Astrocyte (in vitro differentiated cells and primary cell): ENCODE data around the gene GDNF. TPM values are rescaled to one million over a fixed set of nuclear protein-coding genes. Genes with fewer than 3 reads are reported as not detected.
"Not testable (repeated sequence)": the region's sequence is repeated elsewhere in the genome, so short reads cannot be mapped to it uniquely, and the experiment has no call there.

ENCODE experiments used
- DNase-seq: peaks from one replicate; pipeline ENCODE4 v3.0.0-alpha.2; 2010; ENCODE audit warnings: low read depth
- FAIRE-seq: peaks from 2 replicates; lab custom pipeline; 2011; peaks lifted over from hg19 to GRCh38; lab: Jason Lieb, UNC
- H2AFZ ChIP-seq: 2 replicates; pipeline ENCODE4 v1.6.0; 2012; ENCODE audit warnings: low read depth, low read length, inconsistent platforms
- H3K27ac ChIP-seq: 2 replicates; pipeline ENCODE4 v1.5.1; 2011; ENCODE audit warnings: low read depth, low read length, inconsistent platforms
- H3K27me3 ChIP-seq: 2 replicates; pipeline ENCODE4 v1.6.0; 2011; ENCODE audit warnings: low read length, inconsistent platforms; ENCODE audit not compliant: insufficient read depth
- H3K36me3 ChIP-seq: 2 replicates; pipeline ENCODE4 v1.5.1; 2011; ENCODE audit warnings: low read length, inconsistent platforms; ENCODE audit not compliant: insufficient read depth
- H3K4me1 ChIP-seq: 2 replicates; pipeline ENCODE4 v1.5.1; 2011; ENCODE audit warnings: low read length, inconsistent platforms; ENCODE audit not compliant: insufficient read depth
- H3K4me2 ChIP-seq: 2 replicates; pipeline ENCODE4 v1.6.0; 2012; ENCODE audit warnings: low read length, inconsistent platforms
- H3K4me3 ChIP-seq: 2 replicates; pipeline ENCODE4 v1.5.1; 2011; ENCODE audit warnings: low read depth, mild to moderate bottlenecking, low read length, inconsistent platforms; ENCODE audit not compliant: insufficient read depth
- H3K79me2 ChIP-seq: 2 replicates; pipeline ENCODE4 v1.6.0; 2012; ENCODE audit warnings: mild to moderate bottlenecking, low read length, inconsistent platforms; ENCODE audit not compliant: insufficient read depth
- H3K9ac ChIP-seq: 2 replicates; pipeline ENCODE4 v1.6.0; 2012; ENCODE audit warnings: mild to moderate bottlenecking, low read length, inconsistent platforms
- H3K9me3 ChIP-seq: 2 replicates; pipeline ENCODE4 v1.5.1; 2012; ENCODE audit warnings: low read depth, mild to moderate bottlenecking, low read length, inconsistent platforms; ENCODE audit not compliant: insufficient read depth
- H4K20me1 ChIP-seq: 2 replicates; pipeline ENCODE4 v1.6.0; 2012; ENCODE audit warnings: low read length, inconsistent platforms; ENCODE audit not compliant: insufficient read depth
- H3K27ac Mint-ChIP-seq: one replicate; pipeline ENCODE4 v1.8.0; 2021; ENCODE audit warnings: mild to moderate bottlenecking, mixed read lengths; ENCODE audit not compliant: unreplicated experiment
- H3K27me3 Mint-ChIP-seq: one replicate; pipeline ENCODE4 v1.8.0; 2021; ENCODE audit warnings: low read depth, mixed read lengths; ENCODE audit not compliant: unreplicated experiment
- H3K36me3 Mint-ChIP-seq: one replicate; pipeline ENCODE4 v1.8.0; 2021; ENCODE audit warnings: low read depth, mixed read lengths; ENCODE audit not compliant: unreplicated experiment
- H3K4me1 Mint-ChIP-seq: one replicate; pipeline ENCODE4 v1.8.0; 2021; ENCODE audit warnings: low read depth, mixed read lengths; ENCODE audit not compliant: unreplicated experiment
- H3K4me3 Mint-ChIP-seq: one replicate; pipeline ENCODE4 v1.8.0; 2021; ENCODE audit warnings: mild to moderate bottlenecking, moderate library complexity, mixed read lengths; ENCODE audit not compliant: unreplicated experiment
- H3K9me3 Mint-ChIP-seq: one replicate; pipeline ENCODE4 v1.8.0; 2021; ENCODE audit warnings: mild to moderate bottlenecking, mixed read lengths; ENCODE audit not compliant: unreplicated experiment
- CTCF ChIP-seq: IDR thresholded peaks from 2 replicates; pipeline ENCODE4 v1.5.1; 2011; ENCODE audit warnings: low read depth, mild to moderate bottlenecking, inconsistent platforms, low read length, moderate library complexity; ENCODE audit not compliant: insufficient read depth
- EZH2 ChIP-seq: IDR thresholded peaks from 2 replicates; pipeline ENCODE4 v1.6.1; 2012; ENCODE audit warnings: mild to moderate bottlenecking, low read length, inconsistent platforms; ENCODE audit not compliant: insufficient read depth
- total RNA-seq: library from RNA; stranded (reverse); gene quantifications from 2 replicates; pipeline ENCODE4 v1.2.1, GENCODE V29; 2021

Gene GDNF
- total RNA-seq, 1 donor from 2014 or later: 21.5 TPM

DNA sequence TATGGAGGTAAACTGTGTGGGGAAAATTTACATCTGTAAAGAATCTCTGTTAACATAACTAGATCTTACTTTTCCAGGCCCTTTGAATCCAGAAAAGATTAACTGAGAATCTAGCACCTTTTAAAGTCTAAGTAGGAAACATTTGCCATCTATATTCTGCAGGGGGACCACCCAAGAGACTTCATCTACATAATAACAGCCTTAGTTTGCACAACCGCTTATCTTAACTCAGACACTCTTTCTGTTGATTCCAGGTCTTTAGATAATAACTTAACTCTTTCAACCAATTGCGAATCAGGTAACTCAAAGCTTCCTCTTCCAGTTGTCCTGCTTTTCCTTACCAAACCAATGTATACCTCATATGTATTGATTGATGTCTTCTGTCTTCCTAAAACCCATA lies 53.4 kb downstream of the GDNF start:
- H3K36me3 ChIP-seq: no peaks in the 10 kb centered on the region
- no peaks in the 10 kb centered on the region for H4K20me1 ChIP-seq
- no peaks in the 10 kb centered on the region for H3K79me2 ChIP-seq
- no peak overlapping the region for H3K4me3 Mint-ChIP-seq
- TF ChIP-seq CTCF (no peak), EZH2 (no peak)
- H3K9ac ChIP-seq: no peak overlapping the region
- H2AFZ ChIP-seq: no peak overlapping the region
- no peaks in the 10 kb centered on the region for H3K27me3 ChIP-seq
- H3K27ac Mint-ChIP-seq: peak overlapping the region; percentile 64
- peaks cover 3% of the 10 kb centered on the region for H3K9me3 Mint-ChIP-seq
- H3K36me3 Mint-ChIP-seq: no peaks in the 10 kb centered on the region
- no peaks in the 10 kb centered on the region for H3K9me3 ChIP-seq
- H3K4me1 ChIP-seq: peaks cover 10% of the 10 kb centered on the region
- no peak overlapping the region for H3K4me2 ChIP-seq
- H3K27ac ChIP-seq: no peak overlapping the region
- no peaks in the 10 kb centered on the region for H3K27me3 Mint-ChIP-seq
- H3K4me3 ChIP-seq: no peak overlapping the region
- FAIRE-seq (no peak), DNase-seq (no peak)
- H3K4me1 Mint-ChIP-seq: peaks cover 28% of the 10 kb centered on the region

GRCh38 chr5:37781409-37781808 lies 58.4 kb downstream of the GDNF start:
- not testable (repeated sequence) for H3K79me2 ChIP-seq, DNase-seq, H4K20me1 ChIP-seq, H3K4me3 Mint-ChIP-seq, H3K4me3 ChIP-seq, H3K27me3 ChIP-seq, H3K4me1 ChIP-seq, H3K27ac ChIP-seq, H2AFZ ChIP-seq, H3K9ac ChIP-seq, H3K27me3 Mint-ChIP-seq, H3K36me3 ChIP-seq, FAIRE-seq, H3K36me3 Mint-ChIP-seq, H3K9me3 Mint-ChIP-seq, H3K4me2 ChIP-seq, H3K9me3 ChIP-seq, H3K27ac Mint-ChIP-seq
- peaks cover 21% of the 10 kb centered on the region for H3K4me1 Mint-ChIP-seq

DNA sequence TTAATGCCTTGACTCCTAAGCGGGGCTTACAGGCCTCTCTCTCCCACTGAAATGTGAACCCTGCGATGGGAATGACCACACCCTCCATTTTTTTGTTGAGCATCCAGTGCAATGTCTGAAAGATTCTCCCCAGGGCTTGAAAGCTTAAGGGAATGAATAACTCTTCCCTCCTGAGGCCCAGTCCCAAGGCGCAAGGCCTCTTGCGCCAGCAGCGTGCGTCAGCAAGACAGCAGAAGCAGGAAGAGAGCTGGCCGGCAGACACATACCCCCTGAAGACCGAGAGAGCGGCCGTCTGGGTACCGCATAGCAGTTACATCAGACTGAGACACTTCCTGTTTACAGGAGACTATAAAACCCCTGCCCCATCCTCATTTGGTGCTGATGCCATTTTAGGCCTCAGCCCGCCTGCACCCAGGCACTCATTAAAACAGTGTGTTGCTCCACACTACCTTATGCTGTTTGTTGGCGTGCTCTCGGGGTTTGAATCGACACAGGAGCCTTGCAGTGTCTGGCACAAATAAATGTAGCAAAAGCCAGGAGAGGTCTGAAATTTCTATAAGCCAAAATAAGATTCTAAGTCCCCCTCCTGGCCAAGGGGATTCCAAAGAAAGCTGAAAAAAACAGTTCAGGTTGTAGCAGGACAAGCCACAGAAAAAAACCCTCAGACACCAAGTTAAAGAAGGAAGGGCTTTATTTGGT lies 62.3 kb downstream of the GDNF start:
- Histone ChIP-seq H4K20me1 (no peaks in the 10 kb centered on the region), H3K27ac (peak overlapping the region; percentile 84), H3K79me2 (no peaks in the 10 kb centered on the region), H3K27me3 (no peaks in the 10 kb centered on the region), H3K4me3 (no peak overlapping the region), H3K9ac (peak overlapping the region; percentile 68), H3K9me3 (peaks cover 4% of the 10 kb centered on the region), H3K36me3 (no peaks in the 10 kb centered on the region), H3K4me1 (peaks cover 14% of the 10 kb centered on the region), H3K4me2 (peak overlapping the region; percentile 21), H2AFZ (no peak overlapping the region)
- H3K27me3 Mint-ChIP-seq: no peaks in the 10 kb centered on the region
- H3K36me3 Mint-ChIP-seq: no peaks in the 10 kb centered on the region
- FAIRE-seq (no peak), DNase-seq (peak; percentile 63)
- TF ChIP-seq EZH2 (no peak), CTCF (no peak)
- H3K9me3 Mint-ChIP-seq: peaks cover 16% of the 10 kb centered on the region
- H3K4me1 Mint-ChIP-seq: peaks cover 21% of the 10 kb centered on the region
- no peak overlapping the region for H3K4me3 Mint-ChIP-seq
- H3K27ac Mint-ChIP-seq: no peak overlapping the region
